ENCODE results near the gene SCG5.

Gene SCG5

DNA sequence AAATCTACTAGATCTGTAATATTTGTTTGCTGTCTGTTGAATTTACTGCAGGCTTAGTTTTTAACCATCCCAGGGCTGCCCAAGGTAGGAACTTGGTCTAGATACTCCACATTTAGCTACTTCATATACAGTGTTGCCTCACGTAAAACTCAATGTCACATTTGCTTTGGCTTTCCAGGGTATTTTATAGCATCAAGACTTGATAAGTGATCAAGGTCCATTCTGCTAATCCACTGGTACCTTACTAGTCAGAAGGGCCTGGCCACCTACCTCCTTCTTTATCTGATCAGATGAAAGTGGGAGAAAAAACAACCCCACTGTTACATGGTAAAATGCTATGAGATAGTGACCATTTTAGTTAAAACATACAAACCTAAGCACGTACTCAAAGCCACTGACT is 50.8 kb downstream of the SCG5 start:
- no peak for DNase-seq

DNA sequence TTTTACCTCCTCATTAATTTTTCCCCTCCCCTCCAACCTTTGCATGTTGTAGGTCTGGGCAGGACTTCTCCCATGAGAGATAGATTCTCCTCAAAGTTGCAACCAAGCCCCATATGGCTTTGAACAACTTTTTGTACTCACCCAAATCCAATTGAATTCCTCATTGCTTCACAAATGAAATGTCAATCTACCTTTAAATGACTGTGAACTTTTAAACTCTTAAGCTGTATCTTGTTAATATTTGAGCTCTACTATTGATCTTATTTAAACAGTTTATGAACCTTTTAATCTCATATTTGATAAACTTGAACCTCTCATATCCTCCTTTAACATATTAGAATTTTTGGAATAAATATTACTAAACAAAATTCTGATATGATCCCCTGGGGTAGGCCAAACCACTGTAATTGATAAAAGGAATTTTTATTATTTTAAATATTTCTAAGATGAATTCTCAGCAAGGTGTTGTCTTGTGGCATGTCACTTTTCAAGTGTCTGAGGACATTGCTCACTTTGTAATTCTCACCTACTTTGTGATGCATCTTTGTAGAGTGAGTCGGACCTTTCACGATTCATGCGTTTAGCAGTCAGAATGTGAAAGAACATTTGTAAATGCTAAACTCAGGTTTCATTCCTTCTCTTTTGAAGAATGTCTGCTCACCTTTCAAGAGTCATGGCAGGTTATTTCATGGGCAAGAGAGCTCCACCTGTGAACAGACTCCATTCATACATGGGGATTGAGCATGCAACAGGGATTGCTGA is 52.9 kb downstream of the SCG5 start:
- no peak for DNase-seq

DNA sequence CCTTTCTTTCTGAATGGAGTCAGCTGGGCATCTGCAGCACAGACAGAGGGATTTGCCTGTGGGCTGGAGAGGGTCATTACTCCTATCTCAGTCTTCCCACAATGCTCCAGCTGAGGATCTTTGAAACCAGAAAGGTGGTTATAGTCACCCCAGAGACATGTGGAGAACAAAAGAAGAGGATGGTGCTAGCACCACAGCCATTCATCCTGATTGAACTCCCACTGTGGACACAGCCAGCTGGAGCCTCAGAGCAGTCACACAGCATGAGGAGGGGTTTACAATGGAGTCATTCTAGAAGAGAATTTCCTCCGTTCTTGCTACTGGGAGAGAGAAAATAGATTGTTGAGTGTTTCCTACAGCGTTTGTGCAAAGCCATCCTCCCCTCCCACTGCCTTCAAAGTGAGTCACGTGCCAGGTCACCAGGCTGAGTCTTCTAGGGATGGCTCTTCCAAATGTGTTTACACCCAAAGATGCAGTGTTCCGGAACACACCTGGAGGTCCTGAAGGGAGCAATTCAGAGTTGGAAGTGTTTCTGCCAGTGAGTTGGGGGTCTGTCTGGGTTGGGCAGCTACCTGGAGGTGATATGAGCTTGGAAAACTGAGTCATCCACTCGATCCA is 57.4 kb downstream of the SCG5 start:
- DNase-seq = no peak

DNA sequence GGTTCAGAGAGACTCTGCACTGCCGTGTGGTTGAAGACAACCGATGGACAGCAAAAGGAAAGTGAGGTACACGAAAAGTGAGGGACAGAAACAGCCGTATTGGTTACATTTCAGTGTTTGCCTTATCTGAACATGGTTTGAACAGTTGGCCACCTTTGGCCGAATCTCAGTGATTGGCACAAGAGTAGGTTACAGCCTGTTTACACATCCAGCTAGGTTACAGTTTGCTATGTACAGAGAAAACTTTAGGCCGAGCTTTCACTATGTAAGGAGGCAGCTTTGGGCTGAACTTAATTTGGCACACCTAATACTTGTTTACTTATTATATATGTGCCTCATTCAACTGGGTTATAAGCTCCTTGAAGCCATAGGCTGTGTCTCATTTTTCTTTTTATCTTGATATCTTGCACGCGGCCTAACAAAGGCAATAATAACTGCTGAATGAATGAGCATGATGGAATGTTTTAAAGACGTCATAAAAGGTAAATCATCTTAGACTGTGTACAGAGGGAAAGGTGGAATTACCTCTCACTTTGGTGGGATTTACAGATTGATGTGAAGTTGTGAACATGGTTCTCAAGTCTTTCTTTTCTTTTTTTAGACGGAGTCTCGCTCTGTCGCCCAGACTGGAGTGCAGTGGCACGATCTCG is 59.1 kb downstream of the SCG5 start:
- DNase-seq = no peak

DNA sequence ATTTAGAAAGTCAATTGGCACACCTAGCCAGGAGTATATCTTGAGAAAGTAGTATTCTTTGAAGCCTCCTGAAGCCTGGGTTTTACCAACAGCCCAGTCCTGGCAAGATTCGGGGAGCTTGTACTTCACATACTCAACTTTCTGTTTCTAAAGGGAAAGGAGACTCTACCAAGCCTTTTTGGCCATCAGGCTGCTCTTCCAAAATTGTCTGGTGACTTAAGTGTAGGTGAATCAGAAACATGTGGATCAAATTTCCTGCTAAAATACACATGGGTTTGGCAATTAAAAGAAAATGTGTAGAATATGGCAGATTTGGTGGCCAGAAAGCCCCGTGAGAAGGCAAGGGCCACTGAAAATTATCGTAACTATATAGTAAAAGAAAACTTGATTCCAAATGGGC is 60.4 kb downstream of the SCG5 start:
- DNase-seq = no peak

DNA sequence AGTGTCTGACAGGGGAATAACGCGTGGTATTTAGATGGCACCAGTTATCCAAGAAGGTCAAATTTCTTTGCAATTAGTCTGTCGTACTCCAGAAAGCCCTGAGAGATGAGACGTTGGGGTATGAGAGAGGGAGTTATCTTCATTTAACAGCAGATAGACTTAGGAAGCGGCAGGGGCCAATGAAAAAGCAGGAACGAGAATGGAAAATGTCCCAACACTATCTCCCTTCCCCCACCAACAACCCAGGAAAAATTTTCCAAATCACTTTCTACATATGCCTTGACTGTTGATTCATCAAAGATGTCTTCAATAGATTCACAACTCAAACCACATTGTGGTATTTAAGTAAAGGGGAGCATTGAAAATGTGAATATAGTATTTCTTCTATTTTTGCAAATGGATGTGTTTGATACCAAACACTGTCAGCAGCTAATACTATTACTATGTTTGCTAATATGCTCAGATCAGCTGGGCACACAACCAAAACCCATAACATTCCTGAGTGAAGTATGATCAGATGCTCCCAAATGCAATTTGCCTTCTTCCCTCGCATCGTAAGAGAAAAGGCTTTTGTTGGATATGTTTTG is 63.0 kb downstream of the SCG5 start:
- DNase-seq = no peak

DNA sequence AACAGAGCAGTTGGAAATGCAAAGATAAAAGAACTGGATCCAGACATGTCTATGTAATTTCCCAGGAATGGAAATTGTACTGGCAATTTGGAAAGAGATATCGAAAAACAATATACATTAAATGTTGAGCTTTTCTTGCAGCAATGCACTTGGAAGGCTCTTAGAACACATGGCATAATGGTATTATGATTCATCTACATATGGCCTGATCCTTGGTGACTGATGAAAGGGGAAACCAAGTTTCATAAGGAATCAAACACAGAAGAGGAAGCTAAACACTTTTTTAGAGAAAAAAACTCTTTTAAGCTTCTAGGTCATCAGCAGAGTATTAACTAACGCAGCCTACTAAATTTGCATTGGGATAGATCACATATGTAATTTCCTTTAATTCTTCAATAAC is 63.9 kb downstream of the SCG5 start:
- no peak for DNase-seq

DNA sequence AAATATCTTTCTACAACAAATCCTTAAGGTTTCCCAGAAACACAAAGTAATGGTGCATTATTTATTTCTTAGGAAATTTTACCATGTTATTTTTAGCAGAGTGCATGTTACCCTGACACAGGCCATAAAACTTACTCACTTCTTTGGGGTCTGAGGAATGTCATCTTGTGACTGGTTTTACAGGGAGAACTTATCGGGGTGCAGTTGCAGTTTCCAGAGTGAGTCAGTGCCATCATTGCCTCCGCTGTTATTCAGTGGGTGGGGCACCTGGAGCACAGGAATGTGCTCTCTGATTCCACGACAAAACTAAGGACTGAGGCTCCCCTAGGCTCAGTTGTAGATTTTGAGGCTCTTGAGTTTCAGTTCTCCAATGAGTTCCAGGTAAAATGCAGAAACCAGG is 65.2 kb downstream of the SCG5 start:
- DNase-seq = no peak

DNA sequence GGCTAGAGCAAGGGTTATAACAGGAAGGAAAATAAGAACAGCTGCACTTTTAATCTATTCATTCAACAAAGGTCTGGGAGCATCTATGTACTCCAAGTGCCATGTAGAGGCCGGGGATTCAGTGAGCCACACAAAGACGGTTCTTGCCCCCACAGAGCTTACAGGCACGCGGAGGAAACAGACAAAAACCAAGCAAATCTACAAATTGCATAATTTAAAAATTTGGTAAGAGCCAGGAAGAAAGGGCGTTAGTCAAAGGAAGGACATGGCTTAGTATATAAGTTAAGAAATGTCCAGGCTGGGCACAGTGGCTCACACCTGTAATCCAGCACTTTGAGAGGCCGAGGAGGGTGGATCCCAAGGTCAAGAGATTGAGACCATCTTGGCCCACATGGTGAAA is 65.9 kb downstream of the SCG5 start:
- DNase-seq = no peak

DNA sequence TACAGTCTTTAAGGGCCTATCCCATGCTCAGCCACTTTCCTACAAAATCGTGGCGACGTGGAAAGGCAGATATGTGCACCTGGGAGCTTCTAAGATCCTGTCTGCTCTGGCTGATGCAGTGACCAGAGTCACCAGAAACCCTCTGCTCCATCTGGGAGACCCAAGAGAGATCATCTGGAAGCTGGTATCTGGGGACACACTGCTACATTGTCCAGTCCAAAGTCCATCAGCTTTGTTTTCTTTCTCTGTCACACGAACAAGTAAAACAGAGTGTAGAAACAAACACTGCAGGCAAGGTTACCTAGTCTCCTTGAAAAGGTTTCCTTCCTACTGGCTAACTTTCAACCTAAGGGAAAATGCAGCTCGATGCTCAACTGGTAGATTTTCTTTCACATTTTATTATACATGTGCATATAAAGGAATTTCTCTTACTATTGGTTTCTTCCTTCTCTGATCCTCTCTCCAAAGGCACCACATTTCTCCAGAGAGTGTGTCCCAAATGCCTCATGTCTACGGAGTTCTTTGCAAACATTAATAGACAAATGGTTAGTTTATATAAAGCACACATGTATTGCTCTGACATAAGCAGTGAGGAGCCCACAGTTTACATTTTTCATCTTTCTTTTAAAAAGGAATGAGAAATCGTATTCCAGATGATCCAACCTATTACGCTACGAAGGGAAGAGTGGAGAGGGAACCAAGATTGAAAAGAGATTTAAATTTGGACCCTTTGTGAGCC is 68.0 kb downstream of the SCG5 start:
- DNase-seq = no peak

DNA sequence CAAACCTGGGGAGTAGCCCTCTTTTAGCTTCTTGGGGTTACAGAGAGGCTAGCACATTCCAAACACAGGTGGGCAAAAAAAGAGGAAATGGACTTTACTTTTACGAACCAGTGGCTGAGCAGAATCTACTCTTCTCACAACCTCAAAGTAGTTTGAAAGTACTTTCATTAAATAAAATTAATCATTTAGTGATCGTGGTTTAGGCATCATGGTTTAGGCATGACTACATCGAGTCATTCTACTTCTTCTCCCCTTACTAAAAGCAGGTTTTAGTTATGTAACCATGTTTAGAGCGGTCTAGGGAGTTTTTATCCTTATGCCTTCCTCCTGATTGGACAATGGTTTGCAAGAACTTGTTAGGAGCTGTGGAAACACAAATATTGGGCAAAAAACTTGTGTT is 73.8 kb downstream of the SCG5 start:
- no peak for DNase-seq

DNA sequence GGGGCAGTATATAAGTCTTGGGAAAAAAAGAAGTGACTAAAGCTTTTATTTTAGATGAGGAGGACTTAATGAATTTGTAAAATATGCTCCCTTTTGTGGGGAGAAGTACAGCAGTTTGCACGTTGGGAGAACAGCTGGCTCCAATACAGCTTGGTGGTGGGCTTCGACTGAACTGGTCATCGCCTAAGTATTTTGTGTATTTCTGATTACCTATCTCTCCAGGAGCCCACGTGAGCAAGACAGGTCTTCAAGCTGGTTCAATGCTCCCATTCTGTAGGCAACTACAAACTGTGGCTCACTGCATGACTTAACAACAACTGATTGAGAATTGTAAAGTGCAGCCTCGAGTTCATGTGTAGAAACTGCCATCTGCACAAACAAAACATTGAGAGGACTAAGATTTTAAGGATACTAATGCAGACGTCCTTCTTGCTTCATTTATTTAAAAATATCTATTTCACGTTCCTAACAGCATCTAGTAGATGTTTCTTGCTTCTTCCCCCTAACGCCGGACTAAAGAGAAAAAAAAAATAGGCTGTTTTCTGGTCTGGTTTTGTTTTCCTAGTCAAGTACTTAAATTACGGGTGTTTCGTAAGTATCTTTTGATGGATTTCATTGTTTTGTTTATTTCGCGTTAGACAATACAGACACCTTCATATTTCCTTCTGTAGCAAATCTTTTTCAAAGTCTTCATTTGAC is 74.9 kb downstream of the SCG5 start:
- DNase-seq = no peak

DNA sequence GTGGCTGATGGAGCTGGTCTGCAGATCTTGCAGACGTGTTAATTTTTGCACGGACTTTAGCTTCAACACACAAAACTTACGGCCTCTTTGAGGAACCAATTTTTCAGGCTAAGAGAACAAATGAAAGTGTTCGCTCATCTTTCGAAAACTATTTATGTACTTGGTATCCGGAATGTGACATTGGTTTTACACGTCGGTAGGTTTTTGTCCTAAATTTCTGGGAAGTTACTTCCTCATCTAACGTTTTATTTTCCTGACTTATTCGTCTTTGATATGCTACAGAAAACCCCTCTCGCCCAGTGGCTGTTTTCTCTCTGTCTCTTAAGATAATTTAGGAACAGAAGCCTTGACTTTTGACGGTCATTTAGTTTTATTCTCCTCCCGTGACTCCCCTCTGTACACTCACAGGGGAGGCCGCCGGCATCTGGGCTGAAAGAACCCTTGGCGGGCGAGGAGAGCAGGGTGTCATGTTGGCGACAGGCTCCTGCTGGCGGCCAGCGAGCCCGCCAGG is 75.5 kb downstream of the SCG5 start:
- DNase-seq = no peak

DNA sequence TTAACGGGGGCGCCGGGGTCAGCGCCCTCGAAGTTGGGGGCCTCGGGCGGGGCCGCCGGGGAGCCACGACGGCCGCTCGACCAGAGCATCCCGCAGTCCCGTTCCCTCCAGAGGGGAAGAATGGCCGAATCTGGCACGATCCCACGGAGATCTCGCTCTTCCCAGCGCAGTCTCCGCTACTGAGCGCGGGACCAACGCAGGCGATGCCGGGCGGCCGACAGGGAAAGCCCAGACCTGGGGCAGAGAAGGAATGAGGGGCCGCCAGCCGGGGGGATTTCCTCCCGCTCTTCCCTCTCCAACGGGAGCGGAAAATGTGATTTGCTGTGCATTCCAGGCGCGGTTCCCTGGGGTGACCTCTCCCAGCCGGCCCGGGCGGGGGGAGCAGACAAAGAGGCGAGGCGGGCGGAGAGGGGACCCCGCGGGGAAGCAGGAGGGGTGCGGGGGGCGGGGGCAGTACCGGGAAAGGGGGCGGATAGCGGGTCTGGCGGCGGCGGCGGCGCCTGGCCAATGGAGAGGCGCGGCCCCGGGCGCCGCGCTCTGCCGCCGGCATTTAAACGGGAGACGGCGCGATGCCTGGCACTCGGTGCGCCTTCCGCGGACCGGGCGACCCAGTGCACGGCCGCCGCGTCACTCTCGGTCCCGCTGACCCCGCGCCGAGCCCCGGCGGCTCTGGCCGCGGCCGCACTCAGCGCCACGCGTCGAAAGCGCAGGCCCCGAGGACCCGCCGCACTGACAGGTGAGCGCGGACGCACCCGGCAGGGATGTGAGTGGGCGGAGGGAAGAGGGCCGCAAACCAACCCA is 76.1 kb downstream of the SCG5 start, which contains the start of gene GREM1:
GREM1 (plus strand) TSS at position 579 of the 801 bp plus-strand sequence. CDS start 12,687 bp downstream, outside the sequence.
- no peak for DNase-seq

DNA sequence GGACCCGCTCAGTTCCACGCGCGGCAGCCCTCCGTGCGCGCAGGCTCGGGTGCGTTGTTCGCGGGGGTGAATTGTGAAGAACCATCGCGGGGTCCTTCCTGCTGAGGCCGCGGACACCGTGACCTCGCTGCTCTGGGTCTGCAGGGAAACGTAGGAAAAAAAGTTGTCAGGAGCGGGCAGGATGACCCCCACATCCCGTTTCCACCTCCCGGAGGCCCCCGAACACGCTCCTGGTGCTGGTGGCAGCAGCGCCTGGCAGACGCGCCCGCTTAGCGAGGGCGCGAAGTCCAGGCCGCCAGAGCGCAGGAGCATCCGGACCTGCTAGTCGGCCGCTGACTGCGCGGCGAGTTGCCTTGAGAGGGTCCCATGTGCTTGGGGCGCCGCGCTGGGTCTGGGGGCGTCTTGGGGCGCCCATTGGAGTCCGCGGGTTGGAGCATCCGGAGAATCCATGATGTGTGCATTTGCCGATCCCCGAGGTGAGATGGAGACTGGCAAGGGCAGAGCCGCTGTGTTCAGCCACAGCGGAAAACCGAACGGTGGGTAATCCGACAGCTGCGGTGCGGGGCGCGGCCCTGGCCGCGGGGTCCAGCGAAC is 76.8 kb downstream of the SCG5 start:
- no peak for DNase-seq

DNA sequence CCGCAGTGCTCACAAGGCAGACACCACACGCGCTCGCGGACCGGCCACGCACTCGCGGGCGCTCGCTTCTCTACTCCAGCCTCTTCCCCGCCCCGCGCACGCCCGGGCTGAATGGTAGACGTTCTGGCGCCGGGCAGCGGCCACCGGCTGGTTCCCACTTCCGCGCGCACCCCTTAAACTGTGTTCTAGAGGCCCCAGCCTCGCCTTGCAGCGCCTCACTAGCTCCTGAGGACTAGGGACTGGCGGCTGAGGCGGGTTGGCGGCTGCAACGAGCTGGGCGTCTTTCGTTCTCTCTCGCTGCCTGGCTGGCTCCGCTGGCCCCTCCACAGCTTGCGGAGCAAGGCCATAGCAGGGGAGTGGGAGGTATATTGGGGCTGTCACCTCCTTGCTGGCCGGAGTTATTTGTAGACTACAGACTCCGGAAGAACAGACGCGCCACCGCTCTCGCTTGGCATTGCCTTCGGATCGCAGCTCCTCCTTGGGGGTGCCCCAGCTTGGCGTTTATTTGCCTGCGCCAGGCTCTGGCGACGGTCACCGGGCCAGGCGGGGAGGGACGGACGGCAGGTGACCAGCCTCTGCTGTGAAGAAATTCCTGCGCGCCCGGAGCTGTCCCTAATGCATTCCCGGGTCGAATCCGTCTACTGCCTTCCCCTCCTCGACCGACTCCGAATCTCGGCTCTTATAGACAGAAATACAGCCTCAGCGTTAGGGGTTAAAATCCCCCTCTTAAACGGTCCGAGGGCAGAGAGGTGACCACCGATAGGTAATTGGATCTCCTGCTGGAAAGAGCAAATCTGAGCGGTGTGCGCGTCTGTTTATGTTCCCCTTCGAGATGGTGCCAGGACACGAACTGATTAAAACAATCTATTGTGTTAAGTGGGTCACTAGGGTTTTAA is 77.6 kb downstream of the SCG5 start:
- DNase-seq = no peak

DNA sequence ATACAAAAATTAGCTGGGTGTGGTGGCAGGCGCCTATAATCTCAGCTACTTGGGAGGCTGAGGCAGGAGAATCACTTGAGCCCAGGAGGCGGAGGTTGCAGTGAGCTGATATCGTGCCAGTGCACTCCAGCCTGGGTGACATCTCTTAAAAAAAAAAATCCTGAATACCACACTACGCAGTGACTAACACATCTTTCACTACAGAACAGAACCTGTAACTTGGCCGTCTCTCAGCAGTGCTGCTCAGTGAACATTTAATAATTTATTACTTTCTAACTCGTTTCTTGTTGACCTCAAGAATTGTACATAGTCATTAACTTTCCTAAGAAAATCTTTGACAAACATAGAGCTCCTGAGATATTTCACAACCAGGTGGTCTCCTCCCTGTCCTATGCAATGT is 80.1 kb downstream of the SCG5 start:
- no peak for DNase-seq

DNA sequence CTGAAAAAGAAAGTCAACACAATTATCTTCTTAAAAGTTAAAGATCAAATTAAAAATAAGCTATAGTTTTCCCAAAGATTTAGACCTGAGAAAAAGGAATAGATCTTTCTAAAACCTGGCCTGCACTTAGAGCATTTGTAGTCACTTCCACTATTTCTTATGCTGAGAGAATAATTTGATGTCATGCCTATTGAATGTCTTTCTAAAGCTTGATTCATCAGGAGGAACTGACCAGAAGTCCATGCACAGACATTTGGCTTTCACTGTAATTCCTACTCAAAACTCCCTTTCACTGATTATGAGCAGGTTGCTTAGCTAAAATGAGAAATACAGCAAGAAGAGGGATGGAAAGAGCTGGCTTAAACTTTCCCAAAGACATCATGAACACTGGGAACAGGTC is 80.6 kb downstream of the SCG5 start:
- DNase-seq = no peak

DNA sequence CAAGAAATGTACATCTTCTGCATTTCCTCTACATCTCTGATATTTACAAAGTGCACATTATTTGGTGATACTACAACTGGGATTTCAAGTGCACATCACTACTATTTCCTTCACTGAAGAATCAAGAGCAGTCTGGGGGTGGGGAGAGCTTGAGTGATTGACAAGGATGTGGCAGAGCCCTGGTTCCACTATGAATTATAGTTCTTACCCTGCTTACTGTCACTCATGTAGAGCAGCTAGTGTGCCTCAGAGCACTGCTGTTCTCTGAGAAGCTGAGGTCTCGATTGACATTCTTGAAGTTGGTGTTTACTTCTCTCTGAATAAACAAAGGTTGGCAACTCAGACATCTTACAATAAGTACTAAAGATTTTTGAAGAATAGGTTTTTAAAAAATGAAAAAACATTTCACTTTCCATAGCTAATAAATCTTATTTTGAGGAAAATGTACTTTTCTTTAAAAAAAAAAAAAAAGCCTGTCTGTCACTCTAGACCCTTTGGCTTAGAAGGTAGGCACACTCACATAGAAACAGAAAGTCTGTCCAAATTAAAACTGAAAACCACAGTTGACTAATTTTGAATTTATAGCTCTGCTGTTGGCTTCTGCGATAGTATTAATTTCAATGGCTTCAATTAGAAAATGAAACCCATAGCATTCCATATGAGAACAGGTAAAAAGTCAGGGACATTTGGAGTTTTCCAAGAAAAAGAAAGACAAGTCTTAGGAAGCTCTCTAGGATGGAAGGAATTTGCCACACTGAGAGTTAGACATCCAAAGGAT is 81.8 kb downstream of the SCG5 start:
- no peak for DNase-seq
